DMS153 treated with DMSO at 0.1 percent for 48 hours (cell line): ENCODE results near the gene ZNF771.
A peak's percentile ranks its signal among the peaks of the same experiment; 100 is the strongest.
"Not testable (repeated sequence)": the region's sequence is repeated elsewhere in the genome, so short reads cannot be mapped to it uniquely, and the experiment has no call there.

ENCODE experiments used
- DNase-seq: peaks from one replicate; lab custom pipeline; 2025; ENCODE audit not compliant: unreplicated experiment; lab: John Stamatoyannopoulos, UW

ZNF771 gene

GRCh38 chr16:30375864-30376263 lies 31.5 kb upstream of the ZNF771 start:
- DNase-seq, result no peak

- no peak for DNase-seq
These were observed 30.9 kb upstream of the ZNF771 start for GRCh38 chr16:30376461-30376902.

GRCh38 chr16:30377050-30377811 lies 30.2 kb upstream of the ZNF771 start:
- no peak for DNase-seq

GRCh38 chr16:30377812-30378235 lies 29.6 kb upstream of the ZNF771 start:
- peak; percentile 73 for DNase-seq

GRCh38 chr16:30378236-30379157 lies 28.9 kb upstream of the ZNF771 start:
- DNase-seq, result peak; percentile 84

GRCh38 chr16:30379158-30379783 lies 28.1 kb upstream of the ZNF771 start:
- no peak for DNase-seq

- DNase-seq, result no peak
These were observed 27.2 kb upstream of the ZNF771 start for GRCh38 chr16:30380072-30380802.

GRCh38 chr16:30380803-30381208 lies 26.6 kb upstream of the ZNF771 start:
- DNase-seq, result no peak

- no peak for DNase-seq
These were observed 25.9 kb upstream of the ZNF771 start for GRCh38 chr16:30381291-30382041.

- no peak for DNase-seq
These were observed 25.1 kb upstream of the ZNF771 start, which contains the start of gene SEPTIN1 for GRCh38 chr16:30382111-30382881. TSS of gene SEPTIN1 (minus strand) at chr16:30382561. CDS start at chr16:30382542, 19 bp downstream.

GRCh38 chr16:30383521-30383920 lies 23.9 kb upstream of the ZNF771 start:
- DNase-seq, result no peak

GRCh38 chr16:30394592-30395154 lies 12.7 kb upstream of the ZNF771 start:
- DNase-seq, result no peak

GRCh38 chr16:30395155-30395991 lies 12.0 kb upstream of the ZNF771 start, which contains the start of gene ZNF48:
TSS of gene ZNF48 (plus strand) at chr16:30395420. CDS start at chr16:30395795, 375 bp downstream.
- DNase-seq, result peak; percentile 77

GRCh38 chr16:30395992-30396585 lies 11.3 kb upstream of the ZNF771 start:
- no peak for DNase-seq

- not testable (repeated sequence) for DNase-seq
These were observed 10.8 kb upstream of the ZNF771 start for GRCh38 chr16:30396627-30397026.

GRCh38 chr16:30397056-30397455 lies 10.3 kb upstream of the ZNF771 start:
- DNase-seq, result no peak
